HUDEP-2 (cell line): ENCODE data around the gene EFCAB6.

Source experiments
- DNase-seq, 76 experiments: peaks; one replicate each; lab custom pipeline; 2025; ENCODE audit not compliant: unreplicated experiment in 76 of 76; lab: John Stamatoyannopoulos, UW

The EFCAB6 gene

DNA sequence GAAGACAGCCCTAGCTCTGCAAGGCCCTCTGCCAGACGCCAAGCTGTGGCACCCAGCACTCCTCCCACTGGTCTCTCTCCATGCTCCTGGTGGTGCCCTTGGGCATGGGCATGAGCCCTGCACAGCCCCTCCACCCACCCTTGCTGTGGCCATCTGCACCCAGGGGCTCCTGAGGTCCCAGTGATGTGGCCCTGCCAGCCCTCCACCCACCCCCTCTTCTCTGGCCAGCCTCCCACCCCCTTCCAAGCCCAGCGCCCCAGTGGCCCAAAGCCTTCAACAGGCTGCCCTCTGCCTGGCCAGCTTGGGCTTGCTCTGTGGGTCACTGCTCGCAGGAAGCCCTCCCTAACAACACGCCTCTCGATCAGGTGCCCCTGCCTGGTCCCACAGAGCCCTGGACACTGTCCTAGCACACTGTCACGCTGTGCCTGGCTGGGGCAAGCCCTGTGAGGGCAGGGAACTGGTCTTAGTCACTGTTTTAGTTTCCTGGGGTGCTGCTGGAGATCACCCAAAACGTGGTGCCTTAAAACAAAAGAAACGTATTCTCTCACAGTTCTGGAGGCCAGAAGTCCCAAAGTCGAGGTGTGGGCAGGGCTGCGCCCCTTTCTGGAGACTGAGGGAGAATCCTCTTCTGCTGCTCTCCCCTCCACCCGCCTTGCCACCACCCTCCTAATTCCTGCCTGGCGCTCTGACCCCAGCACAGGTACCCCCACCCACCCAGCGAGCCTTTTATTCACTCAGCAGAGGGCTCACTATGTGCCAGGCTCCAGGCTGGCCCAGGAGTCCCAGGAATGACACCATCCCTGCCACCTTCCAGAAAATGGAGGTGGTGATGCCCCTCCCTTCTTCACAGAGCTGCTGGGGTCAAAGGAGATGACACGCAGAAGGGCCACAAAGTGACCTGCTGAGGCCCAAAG, 35.5 kb upstream of the EFCAB6 start:
- DNase-seq, result no peak

GRCh38 chr22:43846966-43847365, 34.9 kb upstream of the EFCAB6 start:
- no peak for DNase-seq

- no peak for DNase-seq
Observed at GRCh38 chr22:43845981-43846380, 33.9 kb upstream of the EFCAB6 start.

DNA sequence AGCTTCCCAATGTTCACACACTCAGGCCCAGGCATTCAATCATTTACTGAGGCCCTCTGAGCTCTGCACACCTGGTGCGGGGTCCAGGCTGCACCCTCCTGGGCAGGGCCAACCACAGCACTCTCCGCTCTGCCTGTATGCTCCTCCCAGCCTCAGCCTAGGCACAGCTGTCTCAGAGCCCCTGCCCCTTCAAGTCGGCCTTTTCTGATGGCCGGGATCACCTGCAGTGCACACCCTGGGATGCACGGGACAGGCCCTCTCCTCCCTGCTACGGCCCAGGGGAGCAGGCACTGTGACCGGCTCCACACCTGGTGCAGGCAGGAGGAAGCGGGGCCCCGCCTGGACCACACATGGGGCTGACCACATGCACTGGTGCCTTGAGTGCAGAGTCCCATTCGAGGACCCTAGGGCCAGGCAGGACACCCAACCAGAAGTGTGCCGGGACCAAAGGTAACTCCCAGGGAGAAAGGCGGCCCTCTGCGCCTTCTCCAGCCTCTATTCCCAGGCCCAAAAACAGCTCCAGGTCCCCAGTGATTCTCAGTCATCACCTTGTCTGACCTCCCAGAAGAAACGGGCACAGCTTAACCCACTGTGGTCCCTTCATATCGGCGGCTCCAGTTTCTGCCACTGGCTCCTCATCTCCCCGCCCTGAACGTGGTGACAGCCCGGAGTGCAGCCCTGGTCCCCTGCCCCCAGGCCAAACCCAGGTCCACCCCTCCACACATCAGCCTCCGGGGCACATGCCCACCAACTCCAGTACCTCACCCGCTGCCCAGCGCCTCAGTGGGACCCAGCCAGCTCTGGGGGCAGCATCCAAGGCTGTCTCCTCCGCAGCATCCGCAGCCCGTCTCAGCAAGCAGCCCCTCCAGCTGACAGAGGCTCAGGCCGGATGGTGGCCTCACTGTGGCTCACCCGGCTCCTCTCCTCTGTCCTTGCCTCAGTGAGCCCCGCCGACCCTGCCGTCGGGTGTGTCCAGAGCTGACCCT, 32.7 kb upstream of the EFCAB6 start:
- no peak for DNase-seq

GRCh38 chr22:43843783-43844530, 31.9 kb upstream of the EFCAB6 start:
- no peak for DNase-seq

DNA sequence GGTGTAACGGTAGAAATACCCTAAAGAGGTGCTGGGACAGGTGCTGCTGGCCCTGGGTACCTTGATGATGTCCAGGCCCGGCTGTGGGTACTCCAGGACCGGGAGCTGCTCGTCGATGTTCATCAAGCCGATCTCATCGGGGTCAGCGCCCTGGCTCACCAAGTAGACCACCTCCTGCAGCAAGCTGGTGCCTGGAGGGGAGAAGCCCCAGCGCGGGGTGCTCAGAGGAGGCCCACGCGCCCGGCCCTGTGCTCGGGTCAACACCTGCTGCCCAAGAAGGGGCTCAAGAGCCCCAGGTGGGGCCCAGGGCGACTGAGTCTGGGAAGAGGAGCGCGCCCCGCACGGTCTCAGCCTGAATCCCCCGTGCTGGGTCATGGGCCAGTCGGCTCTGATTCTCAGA, 29.6 kb upstream of the EFCAB6 start:
- DNase-seq, result no peak

DNA sequence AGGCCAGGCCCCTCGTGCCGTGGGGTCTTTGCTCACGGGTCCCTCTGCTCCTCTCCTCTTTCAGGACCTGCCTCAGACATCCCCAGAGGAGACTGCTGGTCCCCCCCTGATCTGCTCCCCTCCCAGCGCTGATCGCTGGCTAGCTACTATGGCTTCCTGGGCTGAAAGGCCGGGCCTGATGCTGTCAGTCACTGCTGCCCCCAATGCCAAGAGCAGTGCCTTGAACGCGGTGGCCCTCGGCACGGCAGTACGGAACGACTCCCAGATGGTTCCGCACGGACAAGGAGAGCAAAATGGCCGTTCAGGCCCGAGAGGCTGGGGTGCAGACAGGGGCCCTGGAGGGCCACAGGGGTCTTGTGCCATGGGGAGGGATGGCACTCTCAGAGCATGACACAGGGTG, 28.7 kb upstream of the EFCAB6 start:
- no peak for DNase-seq

- no peak for DNase-seq
Observed at GRCh38 chr22:43840431-43840830, 28.3 kb upstream of the EFCAB6 start.

GRCh38 chr22:43839781-43840180, 27.7 kb upstream of the EFCAB6 start:
- DNase-seq, result no peak

DNA sequence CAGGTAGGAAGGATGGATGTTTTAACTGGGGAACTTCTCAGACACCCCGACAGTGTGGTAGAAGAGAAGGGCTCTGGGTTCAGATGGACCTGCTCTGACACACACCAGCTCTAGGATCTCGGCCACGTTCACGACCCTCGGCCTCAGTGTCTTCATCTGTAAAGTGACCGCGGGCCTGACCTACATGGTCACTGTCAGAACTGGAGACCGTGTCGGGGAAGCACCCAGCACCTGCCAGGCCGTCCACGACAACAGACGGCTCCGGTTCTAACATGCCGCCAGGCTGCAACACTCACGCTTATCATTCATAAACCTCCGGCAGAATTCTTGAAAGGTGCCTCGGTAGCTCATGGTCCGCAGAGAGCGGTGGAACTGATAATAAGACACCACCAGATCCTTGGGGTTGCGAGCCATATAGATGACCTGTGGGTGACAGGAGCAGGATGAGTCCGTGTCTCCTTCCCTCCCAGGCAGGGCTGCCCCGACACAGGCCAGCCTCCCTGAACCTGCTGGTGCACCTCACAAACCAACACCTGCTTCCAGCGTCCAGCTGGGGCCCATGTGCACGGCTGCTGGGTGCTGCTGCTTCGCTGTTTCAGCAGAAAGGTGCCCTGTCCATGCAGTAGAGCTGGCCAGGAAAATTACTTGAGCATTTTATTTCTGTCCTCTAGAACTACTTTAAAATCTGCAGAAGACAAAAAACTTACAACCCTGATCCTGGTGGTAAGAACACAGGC, 26.6 kb upstream of the EFCAB6 start:
- DNase-seq, result no peak

- DNase-seq, result no peak
Observed at GRCh38 chr22:43838161-43838560, 26.1 kb upstream of the EFCAB6 start.

DNA sequence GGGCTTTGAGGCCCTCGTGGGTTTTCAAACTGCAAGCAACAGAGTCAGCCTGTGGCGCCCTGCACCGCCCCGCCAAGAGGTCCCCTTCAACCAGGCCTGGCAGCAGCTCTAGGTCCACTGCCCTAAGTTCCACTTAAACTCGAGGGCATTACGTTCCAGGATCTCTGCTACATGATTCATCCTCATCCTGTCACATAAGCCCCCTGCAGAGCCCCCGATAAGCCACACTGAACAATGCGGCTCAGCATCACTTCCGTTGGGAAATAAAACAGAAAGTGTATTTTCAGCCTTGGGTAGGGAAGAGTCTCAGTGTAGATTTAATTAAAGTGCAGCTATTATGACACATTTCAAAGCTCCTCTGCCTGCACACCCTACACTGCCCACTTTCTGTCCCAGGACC, 25.6 kb upstream of the EFCAB6 start:
- DNase-seq, result no peak

DNA sequence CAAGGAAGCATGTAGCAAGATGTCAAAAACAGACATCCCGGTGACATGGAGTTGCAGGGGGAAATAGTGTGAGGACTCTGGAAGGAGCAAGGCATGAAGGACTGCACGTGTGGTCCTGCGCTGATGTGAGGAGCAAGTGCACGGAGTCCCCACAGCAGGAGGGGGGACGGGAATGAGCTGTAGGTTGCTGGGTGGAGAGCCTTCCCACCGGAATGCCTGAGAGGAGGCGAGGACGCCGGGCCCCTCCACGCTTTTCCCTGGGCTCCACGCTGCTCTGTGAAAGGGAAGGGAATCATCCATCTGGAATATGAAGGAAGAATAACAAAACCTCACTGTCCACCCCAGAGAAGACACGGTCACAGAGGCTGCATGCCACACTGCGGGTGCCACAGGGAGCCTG, 23.6 kb upstream of the EFCAB6 start:
- no peak for DNase-seq

DNA sequence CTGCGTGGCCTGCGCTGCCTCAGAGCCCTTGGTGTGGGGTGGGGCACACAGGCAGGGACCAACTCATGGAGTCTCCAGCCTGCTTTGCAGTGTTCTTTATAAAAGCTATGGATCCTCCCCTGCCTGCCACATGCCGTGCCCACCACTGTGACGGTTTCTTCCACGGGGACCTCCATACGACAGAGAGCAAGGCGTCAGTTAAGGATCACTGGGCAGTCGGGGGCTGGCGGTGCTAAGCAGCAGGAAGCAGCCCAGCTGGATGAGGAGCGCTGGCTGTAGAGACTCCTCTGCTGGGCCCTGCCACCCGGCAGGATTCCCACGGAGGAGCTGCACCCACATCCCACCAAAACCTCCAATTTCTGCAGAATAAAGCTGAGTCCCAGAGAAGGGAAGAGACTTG, 23.1 kb upstream of the EFCAB6 start:
- DNase-seq, result no peak

DNA sequence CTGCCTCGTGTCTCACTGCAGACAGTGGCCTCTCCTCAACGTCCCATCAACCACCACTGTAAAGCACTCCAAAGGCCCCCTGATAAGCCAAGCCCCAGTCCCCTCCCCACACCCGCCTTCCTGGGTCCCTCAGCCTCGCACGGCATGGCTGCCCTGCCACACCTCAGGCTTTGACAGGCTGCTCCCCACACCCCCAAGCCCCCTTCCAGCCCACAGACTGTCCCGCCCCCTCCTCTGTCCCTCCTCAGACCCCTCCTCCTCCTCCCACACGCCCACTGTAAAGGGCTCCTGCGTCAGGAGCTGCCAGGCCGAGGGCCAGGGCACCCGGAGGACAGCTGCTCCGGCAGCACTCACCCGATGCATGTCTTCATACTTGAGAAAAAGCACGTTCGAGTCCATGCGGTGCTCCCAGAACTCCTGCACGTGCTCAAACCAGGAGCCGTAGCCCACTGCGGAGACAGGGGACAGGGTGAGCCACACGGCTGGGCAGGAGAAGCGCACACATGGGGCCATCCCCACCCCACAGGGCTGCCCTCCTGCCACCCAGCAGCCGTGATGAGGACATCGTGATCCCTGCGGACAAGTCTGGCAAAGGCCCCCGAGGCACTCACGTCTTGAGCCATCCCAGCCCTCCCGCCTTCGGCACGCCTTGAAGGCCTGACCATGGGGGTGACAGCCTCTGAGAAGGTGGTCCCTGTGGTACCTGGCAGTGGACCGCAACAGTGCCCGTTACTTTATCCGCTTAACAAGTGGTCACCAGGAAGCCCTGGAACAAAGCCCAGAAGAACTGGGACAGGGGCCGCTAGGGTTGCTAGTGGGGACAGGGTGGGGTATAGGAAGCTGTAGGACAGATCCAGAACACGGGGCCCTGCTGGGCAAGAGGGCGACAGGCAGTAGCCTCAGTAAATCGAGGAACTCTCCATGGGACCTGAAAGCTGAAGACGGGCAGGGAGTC, 21.5 kb upstream of the EFCAB6 start:
- no peak for DNase-seq

- DNase-seq, result no peak
Observed at GRCh38 chr22:43832393-43833265, 20.5 kb upstream of the EFCAB6 start.

GRCh38 chr22:43831561-43832392, 19.7 kb upstream of the EFCAB6 start:
- no peak for DNase-seq
